B cell (primary cell): Measurements from ENCODE around the gene ARHGAP4. TPM values are rescaled to one million over a fixed set of nuclear protein-coding genes. Genes with fewer than 3 reads are reported as not detected.
A peak's percentile ranks its signal among the peaks of the same experiment; 100 is the strongest.

Source experiments
- ATAC-seq: fragments of 200-7000 bp; cut with Tn5 transposase; one replicate; pipeline ENCODE4 v1.10.0; 2021; ENCODE audit warnings: low read depth, mild to moderate bottlenecking, moderate number of reproducible peaks, moderate library complexity
- CTCF ChIA-PET: fragments of 350-600 bp; sonication (Branson Sonifier 250); formaldehyde crosslinking; loops from one replicate; lab custom pipeline; 2021; ENCODE audit warnings: antibody characterized with exemption, inconsistent platforms; lab: Charles Lee
- POLR2A ChIA-PET: fragments of 350-600 bp; sonication (Branson Sonifier 250); formaldehyde crosslinking; loops from one replicate; lab custom pipeline; 2021; ENCODE audit warnings: antibody characterized with exemption; lab: Charles Lee
- DNase-seq: peaks from one replicate; pipeline ENCODE4 v3.0.0; 2013
- H2AFZ ChIP-seq: 2 replicates; pipeline ENCODE4 v1.6.1; 2012; ENCODE audit warnings: mild to moderate bottlenecking, low read depth, low read length; ENCODE audit not compliant: insufficient read depth, poor library complexity, severe bottlenecking
- H3K27ac ChIP-seq, 2 donors: 1 replicate in 1 of 2; 2 replicates in 1 of 2; pipeline ENCODE4 v1.5.1; 2012 to 2013; ENCODE audit warnings: low read length in 2 of 2, mild to moderate bottlenecking in 2 of 2, moderate library complexity in 1 of 2
- H3K27me3 ChIP-seq, 4 experiments: fragments of 200-600 bp in 1 of 4; sonication (generic) in 1 of 4; replicated peaks in 1 of 4; 1 replicate in 2 of 4; 2 replicates in 2 of 4; pipeline versions ENCODE4 v1.6.1 to v1.7.0; 2013 to 2016; ENCODE audit warnings: low read length in 3 of 4, mild to moderate bottlenecking in 2 of 4, mixed read lengths in 1 of 4, moderate library complexity in 1 of 4; ENCODE audit not compliant: insufficient read depth in 4 of 4, control insufficient read depth in 3 of 4; ENCODE audit errors: control extremely low read depth in 1 of 4
- H3K36me3 ChIP-seq, 2 experiments: replicated peaks in 1 of 2; 1 replicate in 1 of 2; 2 replicates in 1 of 2; pipeline versions ENCODE4 v1.6.1 to v1.7.1; 2013; ENCODE audit warnings: low read length in 1 of 2; ENCODE audit not compliant: insufficient read depth in 2 of 2, control insufficient read depth in 1 of 2; ENCODE audit errors: control extremely low read depth in 1 of 2, extremely low read depth in 1 of 2
- H3K4me1 ChIP-seq, 2 donors: fragments of 200-600 bp in 1 of 2; sonication (generic) in 1 of 2; 1 replicate in 1 of 2; 2 replicates in 1 of 2; pipeline versions ENCODE4 v1.5.1 to v1.6.1; 2013 to 2017; ENCODE audit warnings: low read length in 2 of 2; ENCODE audit not compliant: control insufficient read depth in 2 of 2, insufficient read depth in 2 of 2
- H3K4me2 ChIP-seq: replicated peaks from 2 replicates; pipeline ENCODE3; 2012; ENCODE audit warnings: mild to moderate bottlenecking, low read depth, low read length; ENCODE audit not compliant: poor library complexity, severe bottlenecking
- H3K4me3 ChIP-seq, 5 experiments: fragments of 200-600 bp in 1 of 5; sonication (generic) in 1 of 5; 1 replicate in 3 of 5; 2 replicates in 2 of 5; pipeline versions ENCODE4 v1.5.1 to v1.7.0; 2011 to 2016; ENCODE audit warnings: low read length in 4 of 5, mild to moderate bottlenecking in 4 of 5, low read depth in 2 of 5, control low read depth in 1 of 5, moderate library complexity in 1 of 5; ENCODE audit not compliant: insufficient read depth in 1 of 5; ENCODE audit errors: control extremely low read depth in 1 of 5, extremely low read depth in 1 of 5
- H3K79me2 ChIP-seq: fragments of 200-600 bp; sonication (generic); one replicate; pipeline ENCODE4 v1.6.0; 2016; ENCODE audit warnings: low read length; ENCODE audit not compliant: control insufficient read depth, insufficient read depth
- H3K9ac ChIP-seq: fragments of 200-600 bp; sonication (generic); 2 replicates; pipeline ENCODE4 v1.6.1; 2017; ENCODE audit warnings: mild to moderate bottlenecking, low read length, moderate library complexity
- H3K9me3 ChIP-seq, 3 donors: one replicate each; pipeline versions ENCODE4 v1.6.1 to v1.7.1; 2013; ENCODE audit warnings: low read length in 2 of 3; ENCODE audit not compliant: control insufficient read depth in 2 of 3, insufficient read depth in 1 of 3; ENCODE audit errors: control extremely low read depth in 1 of 3
- H4K20me1 ChIP-seq: 2 replicates; pipeline ENCODE4 v1.6.0; 2012; ENCODE audit warnings: mild to moderate bottlenecking, low read length; ENCODE audit not compliant: insufficient read depth, control insufficient read depth, poor library complexity, severe bottlenecking
- H3K27ac Mint-ChIP-seq: one replicate; pipeline ENCODE4 v1.8.0; 2021; ENCODE audit warnings: mixed read lengths
- H3K27me3 Mint-ChIP-seq: one replicate; pipeline ENCODE4 v1.8.0; 2021; ENCODE audit warnings: mixed read lengths
- H3K4me1 Mint-ChIP-seq: one replicate; pipeline ENCODE4 v1.8.0; 2021; ENCODE audit warnings: mixed read lengths
- H3K4me3 Mint-ChIP-seq: one replicate; pipeline ENCODE4 v1.8.0; 2021; ENCODE audit warnings: mixed read lengths
- H3K9me3 Mint-ChIP-seq: one replicate; pipeline ENCODE4 v1.8.0; 2022; ENCODE audit warnings: mixed read lengths; ENCODE audit not compliant: insufficient read depth
- EZH2 ChIP-seq: IDR thresholded peaks from 2 replicates; pipeline ENCODE4 v1.6.1; 2012; ENCODE audit warnings: borderline replicate concordance, low read depth, mild to moderate bottlenecking, moderate library complexity, low read length; ENCODE audit not compliant: insufficient read depth, poor library complexity, severe bottlenecking
- WGBS: methylation state at CpG from one replicate; pipeline ENCODE4 v1.1.5; 2013; ENCODE audit warnings: missing lambda C conversion rate; ENCODE audit not compliant: insufficient coverage; 5-methylcytosine and 5-hydroxymethylcytosine counted together
- intact Hi-C: fragments of 100-400 bp; cut with micrococcal nuclease; formaldehyde crosslinking; loops from one replicate; pipeline ENCODE4 v1.10.0; 2022
- polyA plus RNA-seq: library from polyadenylated mRNA; depleted of rRNA; stranded (reverse); fragments of >200 nt; gene quantifications from 2 replicates; pipeline ENCODE4 v1.2.3, GENCODE V29; 2012
- total RNA-seq, 2 donors: library from RNA; stranded (reverse); fragments of 120-200 nt in 1 of 2; gene quantifications; 1 replicate in 1 of 2; 2 replicates in 1 of 2; pipeline versions ENCODE4 v1.2.3 to v1.2.4, GENCODE V29; 2013 to 2022
- TF ChIP-seq, protein P1 (sequence below): fragments of 200-600 bp; IDR thresholded peaks from one replicate; pipeline ENCODE4 v1.8.0; 2022; ENCODE audit warnings: antibody characterized with exemption, mild to moderate bottlenecking

Gene ARHGAP4
- total and polyA plus RNA-seq, 2 donors (not counting 1 experiment from before 2014, with no cell fraction given): 242 to 711 TPM

DNA sequence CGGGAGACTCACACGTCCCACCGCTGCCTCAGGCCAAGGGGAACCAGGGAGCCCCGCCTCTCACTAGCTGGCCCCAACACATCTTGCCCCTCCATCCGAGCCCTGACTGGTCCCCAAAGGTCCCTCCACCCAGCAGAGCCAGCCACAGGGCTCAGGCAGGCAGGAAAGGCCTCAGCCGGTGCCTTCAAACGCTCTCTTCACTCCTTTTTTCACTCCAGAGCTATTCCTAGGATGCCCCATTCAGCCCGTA lies 1.5 kb upstream of the ARHGAP4 start:
- ATAC-seq: no peak
- Mint-ChIP-seq H3K27me3 (no peaks in the 10 kb centered on the region), H3K4me1 (peaks cover 41% of the 10 kb centered on the region), H3K4me3 (peak overlapping the region; percentile 92), H3K27ac (peak overlapping the region; percentile 98), H3K9me3 (no peaks in the 10 kb centered on the region)
- peaks cover 33% of the 10 kb centered on the region for H3K79me2 ChIP-seq
- peak overlapping the region; percentile 96 for H3K9ac ChIP-seq
- H3K4me1 ChIP-seq: peaks cover 43 to 51% of the 10 kb centered on the region in 2 donors
- intact Hi-C loops: loop anchor here (2.0 to 5.0 kb wide), 2 partner anchors 40 to 443 kb away; partner anchors contain the start of gene L1CAM
- DNase-seq: no peak
- no peaks in the 10 kb centered on the region for H3K9me3 ChIP-seq
- ChIA-PET POLR2A (interaction anchor here (1.2 to 5.2 kb wide), 9 partner anchors 19 to 563 kb away, joined by 3 to 58 read pairs (median 6); partner anchors contain the start of genes HCFC1, IDH3G, RENBP and RPL10), CTCF (interaction anchor here (0.6 to 13.1 kb wide), 3 partner anchors 19 to 109 kb away, joined by 3 to 325 read pairs (median 4); partner anchors contain the start of gene RENBP)
- 0% methylated on average over 7 of the region's 8 CpGs for WGBS
- H2AFZ ChIP-seq: peak overlapping the region; percentile 27
- H4K20me1 ChIP-seq: peaks cover 10% of the 10 kb centered on the region
- peak overlapping the region; percentile 98 for H3K4me2 ChIP-seq
- peak overlapping the region; percentile 96 to 98 for H3K27ac ChIP-seq
- peak overlapping the region; percentile 73 to 88 (median 78) for H3K4me3 ChIP-seq
- TF ChIP-seq, protein P1, sequence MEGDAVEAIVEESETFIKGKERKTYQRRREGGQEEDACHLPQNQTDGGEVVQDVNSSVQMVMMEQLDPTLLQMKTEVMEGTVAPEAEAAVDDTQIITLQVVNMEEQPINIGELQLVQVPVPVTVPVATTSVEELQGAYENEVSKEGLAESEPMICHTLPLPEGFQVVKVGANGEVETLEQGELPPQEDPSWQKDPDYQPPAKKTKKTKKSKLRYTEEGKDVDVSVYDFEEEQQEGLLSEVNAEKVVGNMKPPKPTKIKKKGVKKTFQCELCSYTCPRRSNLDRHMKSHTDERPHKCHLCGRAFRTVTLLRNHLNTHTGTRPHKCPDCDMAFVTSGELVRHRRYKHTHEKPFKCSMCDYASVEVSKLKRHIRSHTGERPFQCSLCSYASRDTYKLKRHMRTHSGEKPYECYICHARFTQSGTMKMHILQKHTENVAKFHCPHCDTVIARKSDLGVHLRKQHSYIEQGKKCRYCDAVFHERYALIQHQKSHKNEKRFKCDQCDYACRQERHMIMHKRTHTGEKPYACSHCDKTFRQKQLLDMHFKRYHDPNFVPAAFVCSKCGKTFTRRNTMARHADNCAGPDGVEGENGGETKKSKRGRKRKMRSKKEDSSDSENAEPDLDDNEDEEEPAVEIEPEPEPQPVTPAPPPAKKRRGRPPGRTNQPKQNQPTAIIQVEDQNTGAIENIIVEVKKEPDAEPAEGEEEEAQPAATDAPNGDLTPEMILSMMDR: no peak
- TF ChIP-seq EZH2: no peak
- H3K27me3 ChIP-seq: no peaks in the 10 kb centered on the region
- peaks cover 0 to 27% of the 10 kb centered on the region in 2 experiments for H3K36me3 ChIP-seq
